Gastroesophageal sphincter (tissue), 4 donors: ENCODE results near the gene MYLK. TPM values are rescaled to one million over a fixed set of nuclear protein-coding genes. Genes with fewer than 3 reads are reported as not detected.

Experiments used
- ATAC-seq: fragments of 150-250 bp; one replicate; pipeline ENCODE4 v1.9.1; 2016; ENCODE audit warnings: mild to moderate bottlenecking, moderate library complexity
- H3K27ac ChIP-seq, 4 donors: fragments of 200-600 bp; sonication (generic) in 3 of 4; 1 replicate in 3 of 4; 2 replicates in 1 of 4; pipeline ENCODE4 v1.5.1; 2016 to 2019
- H3K27me3 ChIP-seq: fragments of 200-600 bp; sonication (generic); one replicate; pipeline ENCODE4 v1.5.1; 2019
- H3K36me3 ChIP-seq, 2 donors: fragments of 200-600 bp; sonication (generic); one replicate each; pipeline ENCODE4 v1.5.1; 2019; ENCODE audit warnings: control low read depth in 1 of 2
- H3K4me1 ChIP-seq, 3 donors: fragments of 200-600 bp; sonication (generic); 1 replicate in 2 of 3; 2 replicates in 1 of 3; pipeline ENCODE4 v1.5.1; 2016 to 2019; ENCODE audit warnings: control low read depth in 2 of 3
- H3K4me3 ChIP-seq, 2 donors: fragments of 200-600 bp; sonication (generic); one replicate each; pipeline ENCODE4 v1.5.1; 2019; ENCODE audit warnings: mild to moderate bottlenecking in 1 of 2, moderate library complexity in 1 of 2
- H3K9me3 ChIP-seq, 3 donors: fragments of 200-600 bp; sonication (generic); one replicate each; pipeline ENCODE4 v1.5.1; 2017 to 2019; ENCODE audit warnings: control low read depth in 2 of 3
- EP300 ChIP-seq: sonication (generic); formaldehyde crosslinking; IDR thresholded peaks from one replicate; pipeline ENCODE4 v1.6.1; 2017; ENCODE audit warnings: antibody characterized with exemption, mild to moderate bottlenecking
- POLR2A ChIP-seq, 2 donors: fragments of 450-650 bp; IDR thresholded peaks; one replicate each; pipeline ENCODE4 v1.6.1; 2017; ENCODE audit warnings: antibody characterized with exemption in 2 of 2, mild to moderate bottlenecking in 2 of 2, moderate library complexity in 1 of 2
- POLR2AphosphoS5 ChIP-seq: sonication (generic); formaldehyde crosslinking; IDR thresholded peaks from one replicate; pipeline ENCODE4 v1.6.1; 2017; ENCODE audit warnings: antibody characterized with exemption
- WGBS, 2 donors: methylation state at CpG; one replicate each; pipeline ENCODE4 v1.1.5; 2018; ENCODE audit warnings: low coverage in 1 of 2; 5-methylcytosine and 5-hydroxymethylcytosine counted together
- total RNA-seq, 4 donors: library from RNA; depleted of rRNA; stranded (reverse); fragments of >200 nt; gene quantifications; one replicate each; pipeline ENCODE4 v1.1.0, GENCODE V29; 2016
- TF ChIP-seq, protein P1 (sequence below), 4 experiments: fragments of 200-600 bp in 2 of 4; fragments of 450-650 bp in 2 of 4; sonication (generic) in 1 of 4; IDR thresholded peaks; one replicate each; pipeline ENCODE4 v1.5.1; 2017 to 2019; ENCODE audit warnings: antibody characterized with exemption in 4 of 4, mild to moderate bottlenecking in 2 of 4, moderate library complexity in 2 of 4

Gene MYLK
- total RNA-seq, 4 donors from 2014 or later, result 1,558 to 2,522 (median 2,261) TPM

DNA sequence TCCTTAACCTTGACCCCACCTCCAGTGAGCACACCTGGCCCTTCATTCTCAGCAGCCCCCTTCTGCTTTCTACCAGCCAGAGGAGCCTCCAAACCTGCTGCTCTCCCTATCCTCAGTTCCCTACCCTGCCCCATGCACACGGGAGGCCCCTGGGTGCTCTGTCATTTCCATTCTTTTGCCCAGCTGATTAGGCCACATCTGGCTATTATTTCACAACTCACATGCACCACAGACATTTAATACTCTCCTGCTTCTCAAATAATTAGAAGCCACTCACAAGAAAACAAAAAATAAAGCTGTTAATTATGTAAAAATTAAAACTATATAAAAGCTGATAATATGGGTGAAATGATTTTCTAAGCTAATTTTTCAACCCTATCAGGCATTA, 50.7 kb downstream of the MYLK start:
- TF ChIP-seq EP300 (no peak), POLR2AphosphoS5 (no peak), POLR2A (IDR thresholded peaks at IDR 0.05) (no peak)
- TF ChIP-seq, protein P1, sequence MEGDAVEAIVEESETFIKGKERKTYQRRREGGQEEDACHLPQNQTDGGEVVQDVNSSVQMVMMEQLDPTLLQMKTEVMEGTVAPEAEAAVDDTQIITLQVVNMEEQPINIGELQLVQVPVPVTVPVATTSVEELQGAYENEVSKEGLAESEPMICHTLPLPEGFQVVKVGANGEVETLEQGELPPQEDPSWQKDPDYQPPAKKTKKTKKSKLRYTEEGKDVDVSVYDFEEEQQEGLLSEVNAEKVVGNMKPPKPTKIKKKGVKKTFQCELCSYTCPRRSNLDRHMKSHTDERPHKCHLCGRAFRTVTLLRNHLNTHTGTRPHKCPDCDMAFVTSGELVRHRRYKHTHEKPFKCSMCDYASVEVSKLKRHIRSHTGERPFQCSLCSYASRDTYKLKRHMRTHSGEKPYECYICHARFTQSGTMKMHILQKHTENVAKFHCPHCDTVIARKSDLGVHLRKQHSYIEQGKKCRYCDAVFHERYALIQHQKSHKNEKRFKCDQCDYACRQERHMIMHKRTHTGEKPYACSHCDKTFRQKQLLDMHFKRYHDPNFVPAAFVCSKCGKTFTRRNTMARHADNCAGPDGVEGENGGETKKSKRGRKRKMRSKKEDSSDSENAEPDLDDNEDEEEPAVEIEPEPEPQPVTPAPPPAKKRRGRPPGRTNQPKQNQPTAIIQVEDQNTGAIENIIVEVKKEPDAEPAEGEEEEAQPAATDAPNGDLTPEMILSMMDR (IDR thresholded peaks at IDR 0.05), result no peak
- Histone ChIP-seq H3K36me3 (no peaks in the 10 kb centered on the region), H3K9me3 (peaks cover 0 to 6% (median 0%) of the 10 kb centered on the region in 3 donors), H3K4me3 (no peak overlapping the region), H3K4me1 (peaks cover 0 to 7% (median 0%) of the 10 kb centered on the region in 3 donors), H3K27me3 (no peaks in the 10 kb centered on the region), H3K27ac (no peak overlapping the region)
- no peak for ATAC-seq
- WGBS, 2 donors, result 59 to 60% methylated on average over 1 of the region's 1 CpG

DNA sequence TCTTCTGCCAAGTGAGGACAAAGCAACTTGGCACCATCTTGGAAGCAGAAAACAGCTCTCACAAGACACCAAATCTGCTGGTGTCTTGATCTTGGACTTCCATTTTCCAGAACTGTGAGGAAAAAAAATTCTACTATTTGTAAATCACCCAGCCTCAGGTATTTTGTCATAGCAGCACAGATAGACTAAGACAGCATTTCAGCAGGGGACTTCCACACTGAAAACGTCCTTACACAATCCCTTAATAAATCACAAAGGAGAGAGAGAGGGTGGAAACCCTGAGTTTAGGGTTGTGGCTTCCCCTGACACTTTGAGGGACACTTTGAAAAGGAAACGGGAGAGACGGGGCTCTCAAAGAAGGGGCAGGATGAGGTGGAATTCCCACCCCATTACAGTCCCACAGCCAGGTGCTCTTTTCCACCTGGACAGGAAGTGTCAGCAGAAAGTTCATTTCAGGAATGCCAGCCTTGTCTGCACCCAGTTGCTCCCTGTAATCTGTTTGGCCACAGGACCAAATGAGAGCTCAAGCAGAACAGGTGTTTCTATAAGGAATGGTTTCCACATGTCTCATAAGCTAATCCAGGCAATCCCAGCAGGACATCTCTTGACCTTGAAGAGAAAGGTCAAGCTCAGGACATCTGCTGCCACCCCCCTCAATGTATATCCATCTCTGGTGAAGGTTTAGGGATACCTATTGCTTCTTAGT, 51.3 kb downstream of the MYLK start:
- 68 to 82% methylated on average over 2 to 3 of the region's 3 CpGs for WGBS, 2 donors
- Histone ChIP-seq H3K9me3 (peaks cover 0 to 11% (median 0%) of the 10 kb centered on the region in 3 donors), H3K36me3 (no peaks in the 10 kb centered on the region), H3K4me3 (no peak overlapping the region), H3K4me1 (peaks cover 0 to 7% (median 0%) of the 10 kb centered on the region in 3 donors), H3K27me3 (no peaks in the 10 kb centered on the region), H3K27ac (no peak overlapping the region)
- TF ChIP-seq POLR2A (IDR thresholded peaks at IDR 0.05) (no peak), POLR2AphosphoS5 (no peak), EP300 (no peak)
- TF ChIP-seq, protein P1 (IDR thresholded peaks at IDR 0.05), result no peak
- no peak for ATAC-seq

DNA sequence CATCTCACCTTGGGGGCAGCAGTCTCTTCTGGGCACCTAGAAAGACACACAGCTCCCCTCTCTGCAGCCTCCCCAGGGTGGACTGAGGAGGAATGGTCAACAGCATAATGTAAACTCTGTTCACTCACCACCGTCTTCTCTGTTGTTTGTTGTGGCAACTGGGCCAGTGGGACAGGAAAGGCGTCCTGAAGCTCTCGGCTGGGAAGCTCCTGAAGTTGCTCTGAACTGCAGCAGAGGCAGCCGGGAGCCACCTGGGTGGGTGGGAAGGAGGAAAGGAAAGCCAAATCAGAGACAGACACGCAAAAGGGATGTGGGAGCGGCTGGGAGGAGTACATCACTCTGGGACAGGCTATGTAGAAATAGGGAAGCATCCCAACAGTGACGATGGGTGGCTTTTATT, 52.7 kb downstream of the MYLK start:
- Histone ChIP-seq H3K36me3 (no peaks in the 10 kb centered on the region), H3K4me3 (no peak overlapping the region), H3K27me3 (no peaks in the 10 kb centered on the region), H3K9me3 (peaks cover 0 to 24% (median 0%) of the 10 kb centered on the region in 3 donors), H3K27ac (peak overlapping the region in 2 of 4 donors; percentile 1 to 56), H3K4me1 (peaks cover 0 to 7% (median 0%) of the 10 kb centered on the region in 3 donors)
- TF ChIP-seq, protein P1 (IDR thresholded peaks at IDR 0.05), result no peak
- TF ChIP-seq POLR2AphosphoS5, result no peak
- no peak for TF ChIP-seq POLR2A (IDR thresholded peaks at IDR 0.05)
- no peak for TF ChIP-seq EP300
- ATAC-seq, result no peak
- WGBS, 2 donors, result 27 to 41% methylated on average over 5 to 7 of the region's 7 CpGs

GRCh38 chr3:123821920-123822319, 62.2 kb downstream of the MYLK start:
- no peaks in the 10 kb centered on the region for H3K36me3 ChIP-seq
- no peak for TF ChIP-seq POLR2A (IDR thresholded peaks at IDR 0.05)
- TF ChIP-seq, protein P1 (IDR thresholded peaks at IDR 0.05), result no peak
- no peak for TF ChIP-seq POLR2AphosphoS5
- H3K27me3 ChIP-seq, result no peaks in the 10 kb centered on the region
- WGBS, 2 donors, result 93 to 100% methylated on average over 1 of the region's 1 CpG
- no peak overlapping the region for H3K27ac ChIP-seq
- H3K4me1 ChIP-seq, result peaks cover 4 to 14% (median 5%) of the 10 kb centered on the region in 3 donors
- no peak overlapping the region for H3K4me3 ChIP-seq
- ATAC-seq, result no peak
- peaks cover 0 to 18% (median 0%) of the 10 kb centered on the region in 3 donors for H3K9me3 ChIP-seq

GRCh38 chr3:123819949-123820348, 64.2 kb downstream of the MYLK start:
- no peak overlapping the region for H3K27ac ChIP-seq
- WGBS, 2 donors, result 100% methylated on average over 1 of the region's 1 CpG; no CpG with 5 or more reads in 1 of the 2 donors
- TF ChIP-seq POLR2A (IDR thresholded peaks at IDR 0.05) (no peak), EP300 (no peak), POLR2AphosphoS5 (no peak)
- TF ChIP-seq, protein P1 (IDR thresholded peaks at IDR 0.05), result no peak
- H3K9me3 ChIP-seq, result peaks cover 0 to 6% (median 0%) of the 10 kb centered on the region in 3 donors
- H3K4me3 ChIP-seq, result no peak overlapping the region
- H3K36me3 ChIP-seq, result no peaks in the 10 kb centered on the region
- no peak for ATAC-seq
- peaks cover 4 to 26% (median 5%) of the 10 kb centered on the region in 3 donors for H3K4me1 ChIP-seq
- H3K27me3 ChIP-seq, result no peaks in the 10 kb centered on the region
